ENCODE measurements around the gene YBX1.
"Not testable (repeated sequence)": the region's sequence is repeated elsewhere in the genome, so short reads cannot be mapped to it uniquely, and the experiment has no call there.

YBX1 gene

DNA sequence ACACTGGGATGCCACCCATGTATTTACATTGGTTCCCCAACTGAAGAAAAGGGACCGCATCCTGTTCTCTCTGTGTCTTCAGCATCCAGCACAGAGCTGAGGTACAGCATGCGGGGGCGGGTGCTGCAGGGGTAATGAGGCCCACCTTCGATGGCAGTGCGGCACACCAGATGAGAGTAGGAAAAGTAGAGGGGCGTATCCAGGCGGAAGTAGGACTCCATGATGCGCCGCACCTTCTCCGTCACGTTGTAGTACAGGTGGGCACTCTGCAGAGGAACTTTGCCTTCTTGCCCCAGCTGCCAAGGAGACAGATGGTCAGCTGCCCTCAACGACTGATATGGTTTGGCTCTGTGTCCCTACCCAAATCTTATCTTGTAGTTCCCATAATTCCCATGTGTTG is 67.8 kb downstream of the YBX1 start:
- no peak for DNase-seq (ENCODE audit: low spot score)

DNA sequence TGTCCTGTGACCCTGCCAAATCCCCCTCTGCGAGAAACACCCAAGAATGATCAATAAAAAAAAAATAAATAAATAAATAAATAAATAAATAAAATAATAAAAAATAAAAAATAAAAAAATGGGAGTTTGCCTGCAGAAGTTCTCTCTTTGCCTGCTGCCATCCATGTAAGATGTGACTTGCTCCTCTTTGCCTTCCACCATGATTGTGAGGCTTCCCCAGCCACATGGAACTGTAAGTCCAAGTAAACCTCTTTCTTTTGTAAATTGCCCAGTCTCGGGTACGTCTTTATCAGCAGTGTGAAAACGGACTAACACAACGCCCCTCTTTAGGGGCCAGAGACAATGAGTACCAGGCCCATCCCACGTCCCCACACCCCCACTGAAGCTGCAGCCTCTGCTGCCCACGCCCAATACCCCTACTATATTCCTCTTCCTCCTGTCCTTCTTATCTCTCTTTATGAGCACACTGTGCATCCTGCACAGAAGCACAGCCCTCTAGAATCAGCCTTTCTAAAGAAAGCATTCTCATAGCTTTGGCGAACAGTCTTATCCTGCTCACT is 69.4 kb downstream of the YBX1 start:
- not testable (repeated sequence) for DNase-seq (ENCODE audit: low spot score)

DNA sequence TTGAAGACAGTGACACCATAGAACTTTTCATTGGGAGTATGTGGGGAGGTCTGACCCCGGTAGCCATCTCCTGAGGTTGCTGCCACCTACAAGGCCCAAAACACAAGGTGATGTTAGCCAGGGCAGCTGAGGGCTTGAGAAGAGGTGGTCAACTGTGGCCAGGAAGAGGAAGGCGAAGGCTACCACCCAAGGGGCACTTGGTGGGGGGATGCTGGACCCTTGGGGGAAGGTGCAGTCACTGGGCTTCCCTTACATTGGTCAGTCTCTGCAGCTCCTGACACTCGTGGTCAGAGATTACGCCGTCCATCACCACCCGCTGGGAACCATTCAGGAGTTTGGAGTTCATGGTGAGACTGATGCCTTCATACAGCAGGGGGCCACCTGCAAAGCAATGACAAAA is 70.1 kb downstream of the YBX1 start:
- DNase-seq (ENCODE audit: low spot score) = no peak

DNA sequence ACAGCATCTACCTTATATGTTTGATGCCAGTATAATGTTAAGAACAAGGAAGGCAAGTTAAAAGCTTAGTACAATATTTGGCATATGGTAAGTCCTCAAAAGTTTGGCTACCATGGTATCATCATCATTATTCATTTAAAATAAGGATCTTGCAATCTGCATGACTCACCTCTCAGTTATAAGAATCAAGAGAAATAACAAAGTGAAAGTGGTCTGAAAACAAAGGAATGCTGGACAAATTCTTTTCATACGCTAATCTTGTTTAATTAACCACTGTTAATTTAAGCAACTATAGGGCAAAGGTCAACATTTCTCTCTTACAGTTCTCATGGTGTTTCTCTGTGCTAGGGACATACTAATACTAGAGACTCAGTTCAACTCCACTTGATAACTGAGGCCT is 70.9 kb downstream of the YBX1 start:
- DNase-seq (ENCODE audit: low spot score) = no peak
